Gastrocnemius medialis (tissue), 4 donors: ENCODE data around the gene SARS1. TPM values are rescaled to one million over a fixed set of nuclear protein-coding genes. Genes with fewer than 3 reads are reported as not detected.

Experiments
- ATAC-seq, 2 donors: fragments of 150-250 bp; one replicate each; pipeline ENCODE4 v1.9.1; 2016
- DNase-seq, 2 donors: peaks; one replicate each; pipeline ENCODE4 v3.0.0-alpha.2; 2019
- H3K27ac ChIP-seq, 4 donors: fragments of 200-600 bp; sonication (generic); 1 replicate in 1 of 4; 2 replicates in 3 of 4; pipeline ENCODE4 v1.5.1; 2016 to 2018; ENCODE audit warnings: mild to moderate bottlenecking in 2 of 4, moderate library complexity in 1 of 4
- H3K27me3 ChIP-seq, 3 donors: fragments of 200-600 bp; sonication (generic) in 2 of 3; 1 replicate in 1 of 3; 2 replicates in 2 of 3; pipeline versions ENCODE4 v1.5.1 to v1.6.0; 2016 to 2019; ENCODE audit warnings: mild to moderate bottlenecking in 1 of 3, moderate library complexity in 1 of 3
- H3K36me3 ChIP-seq, 2 donors: fragments of 200-600 bp; sonication (generic) in 1 of 2; one replicate each; pipeline ENCODE4 v1.5.1; 2017 to 2018
- H3K4me1 ChIP-seq, 2 donors: fragments of 200-600 bp; sonication (generic) in 1 of 2; one replicate each; pipeline ENCODE4 v1.5.1; 2016 to 2017; ENCODE audit warnings: mild to moderate bottlenecking in 2 of 2
- H3K4me3 ChIP-seq, 4 donors: fragments of 200-600 bp; sonication (generic) in 3 of 4; 1 replicate in 1 of 4; 2 replicates in 3 of 4; pipeline ENCODE4 v1.5.1; 2016 to 2019; ENCODE audit warnings: mild to moderate bottlenecking in 2 of 4
- H3K9me3 ChIP-seq, 3 donors: fragments of 200-600 bp; sonication (generic) in 2 of 3; 1 replicate in 1 of 3; 2 replicates in 2 of 3; pipeline ENCODE4 v1.5.1; 2016 to 2019
- POLR2A ChIP-seq, 2 donors: fragments of 450-650 bp; IDR thresholded peaks; one replicate each; pipeline ENCODE4 v1.6.1; 2017; ENCODE audit warnings: antibody characterized with exemption in 2 of 2, mild to moderate bottlenecking in 2 of 2, moderate library complexity in 2 of 2
- in situ Hi-C, 4 donors: fragments of 200-750 bp; cut with MboI; loops; one replicate each; pipeline versions ENCODE4 v1.15.0 to v1.8.0; 2017; ENCODE audit warnings: low sequenced_read_pairs in 4 of 4
- intact Hi-C: fragments of 100-400 bp; cut with DNase I; formaldehyde crosslinking; loops from one replicate; pipeline ENCODE4 v1.15.1; 2023; ENCODE audit warnings: low total_unique reads
- total RNA-seq, 4 donors: library from RNA; depleted of rRNA; stranded (reverse); fragments of >200 nt; gene quantifications; one replicate each; pipeline versions ENCODE4 v1.1.0 to v1.2.3, GENCODE V29; 2016
- TF ChIP-seq, protein P1 (sequence below), 5 experiments: fragments of 450-650 bp in 3 of 5; fragments of 200-600 bp in 2 of 5; sonication (generic) in 2 of 5; IDR thresholded peaks in 4 of 5; conservative IDR thresholded peaks in 1 of 5; 1 replicate in 4 of 5; 2 replicates in 1 of 5; pipeline ENCODE4 v1.5.1; 2016 to 2019; ENCODE audit warnings: antibody characterized with exemption in 5 of 5, mild to moderate bottlenecking in 3 of 5, moderate library complexity in 3 of 5

The SARS1 gene, protein sequence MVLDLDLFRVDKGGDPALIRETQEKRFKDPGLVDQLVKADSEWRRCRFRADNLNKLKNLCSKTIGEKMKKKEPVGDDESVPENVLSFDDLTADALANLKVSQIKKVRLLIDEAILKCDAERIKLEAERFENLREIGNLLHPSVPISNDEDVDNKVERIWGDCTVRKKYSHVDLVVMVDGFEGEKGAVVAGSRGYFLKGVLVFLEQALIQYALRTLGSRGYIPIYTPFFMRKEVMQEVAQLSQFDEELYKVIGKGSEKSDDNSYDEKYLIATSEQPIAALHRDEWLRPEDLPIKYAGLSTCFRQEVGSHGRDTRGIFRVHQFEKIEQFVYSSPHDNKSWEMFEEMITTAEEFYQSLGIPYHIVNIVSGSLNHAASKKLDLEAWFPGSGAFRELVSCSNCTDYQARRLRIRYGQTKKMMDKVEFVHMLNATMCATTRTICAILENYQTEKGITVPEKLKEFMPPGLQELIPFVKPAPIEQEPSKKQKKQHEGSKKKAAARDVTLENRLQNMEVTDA
- total RNA-seq: 100 to 1,000 TPM in 1 of 4 donors, 10 to 100 TPM in 3; 97.6 to 116 (median 98.7) TPM

DNA sequence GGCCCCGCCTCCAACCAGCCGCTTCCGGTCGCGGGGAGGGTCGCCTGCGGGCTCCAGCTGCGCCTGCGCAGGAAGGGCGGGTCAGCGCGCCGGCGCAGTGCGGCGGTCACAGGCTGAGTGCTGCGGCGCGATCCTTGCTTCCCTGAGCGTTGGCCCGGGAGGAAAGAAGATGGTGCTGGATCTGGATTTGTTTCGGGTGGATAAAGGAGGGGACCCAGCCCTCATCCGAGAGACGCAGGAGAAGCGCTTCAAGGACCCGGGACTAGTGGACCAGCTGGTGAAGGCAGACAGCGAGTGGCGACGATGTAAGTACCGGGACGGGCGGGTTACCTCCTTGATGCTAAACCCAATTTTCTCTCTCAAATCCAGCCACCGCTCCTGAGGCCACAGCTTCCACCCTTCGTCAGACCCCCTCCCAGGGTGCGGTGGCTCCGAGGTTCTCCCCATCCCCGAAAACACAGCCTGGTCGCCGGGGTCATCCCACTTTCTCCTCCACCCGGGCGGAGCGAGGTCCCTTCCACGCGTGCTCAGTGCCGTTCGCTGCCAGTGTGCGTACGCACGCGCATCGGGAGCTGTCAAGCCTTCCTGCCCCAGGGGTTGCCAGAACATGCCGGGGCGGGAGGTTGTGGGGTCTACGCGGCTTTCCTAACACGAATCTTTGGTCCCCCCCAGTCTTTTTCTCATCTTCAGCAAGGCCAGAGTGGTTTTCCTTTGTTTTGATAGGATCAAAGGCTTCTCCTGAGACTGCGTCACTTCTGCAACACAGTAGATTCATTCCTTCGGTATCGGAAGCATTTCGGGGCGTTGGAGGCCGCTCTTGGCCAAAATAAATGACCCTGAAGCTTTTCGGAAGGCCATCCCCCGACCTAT, at the start of gene SARS1:
SARS1 (plus strand) TSS at position 95 of the 870 bp plus-strand sequence; CDS start at position 170, 75 bp downstream.
- no peaks in the 10 kb centered on the region for H3K27me3 ChIP-seq
- peaks cover 18 to 25% of the 10 kb centered on the region in 2 donors for H3K4me1 ChIP-seq
- peaks cover 0 to 7% of the 10 kb centered on the region in 2 donors for H3K36me3 ChIP-seq
- TF ChIP-seq, protein P1, sequence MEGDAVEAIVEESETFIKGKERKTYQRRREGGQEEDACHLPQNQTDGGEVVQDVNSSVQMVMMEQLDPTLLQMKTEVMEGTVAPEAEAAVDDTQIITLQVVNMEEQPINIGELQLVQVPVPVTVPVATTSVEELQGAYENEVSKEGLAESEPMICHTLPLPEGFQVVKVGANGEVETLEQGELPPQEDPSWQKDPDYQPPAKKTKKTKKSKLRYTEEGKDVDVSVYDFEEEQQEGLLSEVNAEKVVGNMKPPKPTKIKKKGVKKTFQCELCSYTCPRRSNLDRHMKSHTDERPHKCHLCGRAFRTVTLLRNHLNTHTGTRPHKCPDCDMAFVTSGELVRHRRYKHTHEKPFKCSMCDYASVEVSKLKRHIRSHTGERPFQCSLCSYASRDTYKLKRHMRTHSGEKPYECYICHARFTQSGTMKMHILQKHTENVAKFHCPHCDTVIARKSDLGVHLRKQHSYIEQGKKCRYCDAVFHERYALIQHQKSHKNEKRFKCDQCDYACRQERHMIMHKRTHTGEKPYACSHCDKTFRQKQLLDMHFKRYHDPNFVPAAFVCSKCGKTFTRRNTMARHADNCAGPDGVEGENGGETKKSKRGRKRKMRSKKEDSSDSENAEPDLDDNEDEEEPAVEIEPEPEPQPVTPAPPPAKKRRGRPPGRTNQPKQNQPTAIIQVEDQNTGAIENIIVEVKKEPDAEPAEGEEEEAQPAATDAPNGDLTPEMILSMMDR (IDR thresholded peaks at IDR 0.05 in 4 of 5, conservative IDR thresholded peaks at IDR 0.05 in 1 of 5): no peak
- peak; percentile 85 to 94 for TF ChIP-seq POLR2A (IDR thresholded peaks at IDR 0.05)
- in situ Hi-C loops (loop anchor here in 1 of 4 donors (10.0 kb wide), 1 partner anchor 109 kb away; no protein-coding TSS in a partner anchor), intact Hi-C loops (loop anchor here (1.0 to 5.0 kb wide), 6 partner anchors 63 to 318 kb away; partner anchors contain the start of genes PSMA5, SORT1 and WDR47)
- ATAC-seq: peak; percentile 91 to 92
- H3K4me3 ChIP-seq: peak within 1 kb of the TSS; percentile 80 to 98 (median 87)
- DNase-seq: peak; percentile 79 to 83
- no peaks in the 10 kb centered on the region for H3K9me3 ChIP-seq
- H3K27ac ChIP-seq: peak within 1 kb of the TSS; percentile 89 to 97 (median 94)

DNA sequence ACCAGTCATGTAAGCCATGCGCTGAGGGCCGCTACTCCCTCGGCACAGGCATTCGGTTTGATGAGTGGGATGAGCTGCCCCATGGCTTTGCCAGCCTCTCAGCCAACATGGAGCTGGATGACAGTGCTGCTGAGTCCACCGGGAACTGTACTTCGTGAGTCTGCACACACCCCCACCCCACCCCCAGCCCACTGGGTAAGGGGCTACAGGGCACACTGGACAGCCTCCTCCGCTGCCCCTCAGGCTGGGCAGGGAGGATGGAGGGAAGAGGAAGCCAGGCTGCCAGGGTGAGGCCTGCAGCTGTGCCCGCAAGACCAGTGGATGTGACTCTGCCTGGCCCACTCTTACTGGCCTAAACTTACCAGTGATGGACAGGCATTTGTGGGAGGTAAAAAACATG, 49.2 kb upstream of the SARS1 start:
- DNase-seq (no peak), ATAC-seq (no peak)
- Histone ChIP-seq H3K27ac (no peak overlapping the region), H3K4me1 (no peaks in the 10 kb centered on the region), H3K36me3 (no peaks in the 10 kb centered on the region), H3K9me3 (no peaks in the 10 kb centered on the region), H3K27me3 (no peaks in the 10 kb centered on the region), H3K4me3 (no peak overlapping the region)
- intact Hi-C loops: no loop called here
- in situ Hi-C loops: no loop called here
- TF ChIP-seq POLR2A (IDR thresholded peaks at IDR 0.05): no peak
- TF ChIP-seq, protein P1 (IDR thresholded peaks at IDR 0.05 in 4 of 5, conservative IDR thresholded peaks at IDR 0.05 in 1 of 5): no peak

DNA sequence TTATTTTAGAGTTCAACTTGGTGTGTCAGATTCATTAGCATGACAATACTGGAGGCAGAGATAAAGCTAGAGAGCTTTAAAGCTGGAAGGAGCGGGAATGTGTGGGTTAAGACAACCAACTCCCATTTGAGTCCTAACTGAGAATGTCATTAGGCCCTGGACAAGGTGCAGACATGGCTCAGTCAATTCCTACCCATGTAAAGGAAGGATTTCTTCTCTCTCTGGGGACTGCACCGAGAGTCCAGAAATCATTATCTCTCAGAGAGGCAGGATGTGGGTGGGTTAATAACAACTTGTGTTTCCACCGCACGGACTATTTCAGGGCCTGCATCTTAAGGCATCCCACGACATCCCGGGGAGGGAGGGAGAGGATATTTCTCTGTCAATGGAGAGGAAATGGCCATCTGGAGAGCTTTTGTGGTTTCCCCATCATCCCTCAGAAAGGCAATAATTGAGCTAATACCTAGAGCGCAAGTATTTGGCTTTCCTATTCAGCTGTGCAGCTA, 46.7 kb upstream of the SARS1 start:
- no peaks in the 10 kb centered on the region for H3K36me3 ChIP-seq
- H3K27me3 ChIP-seq: no peaks in the 10 kb centered on the region
- intact Hi-C loops: no loop called here
- no peak overlapping the region for H3K27ac ChIP-seq
- in situ Hi-C loops: no loop called here
- ATAC-seq: no peak
- no peaks in the 10 kb centered on the region for H3K9me3 ChIP-seq
- H3K4me1 ChIP-seq: no peaks in the 10 kb centered on the region
- TF ChIP-seq POLR2A (IDR thresholded peaks at IDR 0.05): no peak
- TF ChIP-seq, protein P1 (IDR thresholded peaks at IDR 0.05 in 4 of 5, conservative IDR thresholded peaks at IDR 0.05 in 1 of 5): no peak
- no peak overlapping the region for H3K4me3 ChIP-seq
- no peak for DNase-seq

DNA sequence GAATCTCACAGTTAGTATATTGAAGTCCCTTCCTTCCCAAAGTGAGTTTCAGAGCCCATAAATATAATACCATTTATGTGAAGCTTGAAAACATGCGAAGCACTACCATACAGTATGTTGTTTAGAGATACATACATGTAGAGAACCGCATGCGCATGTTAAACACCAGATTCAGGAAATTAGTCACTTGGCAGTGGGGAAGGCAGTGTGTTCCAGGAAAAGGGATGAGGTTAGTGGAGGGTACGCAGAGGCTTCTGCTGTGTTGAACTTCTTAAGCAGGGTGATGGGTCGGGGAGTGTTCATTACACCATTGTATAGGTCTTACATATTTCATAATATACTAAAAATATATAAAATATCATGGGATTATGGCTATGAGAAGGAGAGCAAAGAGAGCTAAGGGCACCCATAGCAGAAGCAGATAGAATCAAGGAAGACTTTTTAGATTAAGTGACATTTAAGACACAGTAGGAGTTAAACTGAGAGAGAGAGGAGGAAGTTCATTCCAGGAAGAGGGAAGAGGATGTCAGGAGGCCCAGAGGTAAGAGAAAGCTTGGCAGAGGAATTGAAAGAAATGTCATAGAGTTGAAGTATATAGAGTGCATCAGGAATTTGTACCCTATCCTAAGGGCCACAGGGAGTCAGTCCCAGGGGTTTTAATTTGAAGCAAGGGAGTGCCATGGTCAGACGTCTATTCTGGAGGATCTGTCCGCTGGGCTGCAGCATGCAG, 43.5 kb upstream of the SARS1 start:
- DNase-seq: no peak
- TF ChIP-seq, protein P1 (IDR thresholded peaks at IDR 0.05 in 4 of 5, conservative IDR thresholded peaks at IDR 0.05 in 1 of 5): no peak
- no peak for TF ChIP-seq POLR2A (IDR thresholded peaks at IDR 0.05)
- no peaks in the 10 kb centered on the region for H3K27me3 ChIP-seq

More for the DNA sequence above, 43.5 kb upstream of the SARS1 start:
- no peak overlapping the region for H3K27ac ChIP-seq
- in situ Hi-C loops (no loop called here), intact Hi-C loops (no loop called here)
- H3K9me3 ChIP-seq: no peaks in the 10 kb centered on the region
- no peaks in the 10 kb centered on the region for H3K36me3 ChIP-seq
- no peaks in the 10 kb centered on the region for H3K4me1 ChIP-seq
- no peak for ATAC-seq
- H3K4me3 ChIP-seq: no peak overlapping the region
